Stimulated activated CD8-positive, alpha-beta memory T cell treated with anti-CD3 and anti-CD28 coated beads, Interleukin-12 subunit alpha, Interleukin-12 subunit beta, amount 100 ng/mL, for 24 hours (primary cell): ENCODE data around the gene RASAL2.
"Not testable (repeated sequence)": the region's sequence is repeated elsewhere in the genome, so short reads cannot be mapped to it uniquely, and the experiment has no call there.

Source experiments
- DNase-seq: peaks from one replicate; pipeline ENCODE4 v3.0.0-alpha.2; 2020; ENCODE audit errors: extremely low read depth

The RASAL2 gene

DNA sequence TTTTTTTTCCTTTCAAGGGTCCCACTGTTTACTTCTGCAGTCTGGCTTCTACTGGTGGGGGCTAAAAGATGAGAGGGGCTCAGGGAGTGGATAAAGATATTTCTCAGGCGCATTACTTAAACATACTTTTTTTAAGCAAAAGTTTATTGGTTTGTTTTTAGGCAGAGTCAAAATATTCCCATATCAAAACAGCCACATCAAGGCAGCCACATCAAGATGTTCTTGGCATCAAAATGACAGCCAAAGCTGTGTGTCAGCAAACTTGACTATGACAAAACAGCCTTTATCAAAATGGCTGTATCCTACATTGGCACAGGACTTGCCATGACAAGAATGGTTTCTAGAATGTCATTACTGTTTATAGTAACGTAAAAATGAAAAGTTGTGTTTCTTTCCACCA lies 22.1 kb upstream of the RASAL2 start:
- DNase-seq = no peak

DNA sequence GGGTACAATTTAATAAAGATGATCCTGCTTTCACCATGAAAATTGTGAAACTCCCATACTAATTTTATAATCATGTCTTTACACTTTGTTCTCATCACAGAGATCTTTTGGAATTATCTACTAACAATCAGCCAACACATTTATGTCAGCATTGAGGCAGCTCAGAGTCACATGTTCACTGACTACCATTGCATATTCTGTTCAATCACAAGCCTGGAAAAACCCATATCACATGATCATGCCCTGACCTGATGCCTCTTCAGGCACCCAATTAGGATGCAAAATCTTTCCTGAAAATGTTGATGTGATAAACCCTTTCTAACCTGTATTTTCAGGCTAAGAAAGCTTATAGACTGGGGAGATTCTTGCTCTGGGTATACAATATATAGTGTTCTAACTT lies 21.6 kb upstream of the RASAL2 start:
- DNase-seq = no peak

DNA sequence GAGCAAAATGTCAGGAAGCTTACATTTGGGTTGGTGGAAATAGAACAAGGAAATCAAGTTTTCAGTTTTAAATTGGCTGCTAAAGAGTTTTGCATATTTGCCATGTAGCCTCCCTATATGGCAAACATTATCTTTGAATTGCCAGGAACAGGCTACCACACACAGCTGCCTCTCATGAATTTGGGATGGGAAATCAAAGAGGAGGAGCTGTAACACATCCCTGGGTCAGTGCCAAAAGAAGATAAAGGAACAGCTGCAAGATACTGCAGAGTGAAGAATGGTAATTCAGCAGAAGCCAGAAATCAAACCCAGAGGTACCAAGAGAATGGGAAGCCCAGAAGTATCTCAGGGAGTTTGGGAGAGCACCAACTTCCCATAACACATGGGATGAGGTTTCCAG lies 18.6 kb upstream of the RASAL2 start:
- no peak for DNase-seq

DNA sequence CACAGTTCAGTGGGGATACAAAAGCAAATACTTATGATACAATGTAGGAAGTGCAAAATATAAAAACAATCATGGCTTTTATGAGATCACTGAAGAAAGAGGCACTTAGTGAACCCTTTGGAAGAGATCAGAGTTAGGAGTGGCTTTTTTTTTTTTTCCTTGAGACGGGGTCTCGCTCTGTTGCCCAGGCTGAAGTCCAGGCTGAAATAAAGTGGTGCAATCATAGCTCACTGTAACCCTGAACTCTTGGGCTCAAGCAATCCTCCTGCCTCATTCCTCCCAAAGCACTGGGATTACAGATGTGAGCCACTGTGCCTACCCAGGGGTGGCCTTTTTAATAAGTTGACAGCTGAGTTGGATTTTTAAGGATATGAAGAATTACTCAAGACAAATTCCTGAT lies 17.3 kb upstream of the RASAL2 start:
- no peak for DNase-seq

DNA sequence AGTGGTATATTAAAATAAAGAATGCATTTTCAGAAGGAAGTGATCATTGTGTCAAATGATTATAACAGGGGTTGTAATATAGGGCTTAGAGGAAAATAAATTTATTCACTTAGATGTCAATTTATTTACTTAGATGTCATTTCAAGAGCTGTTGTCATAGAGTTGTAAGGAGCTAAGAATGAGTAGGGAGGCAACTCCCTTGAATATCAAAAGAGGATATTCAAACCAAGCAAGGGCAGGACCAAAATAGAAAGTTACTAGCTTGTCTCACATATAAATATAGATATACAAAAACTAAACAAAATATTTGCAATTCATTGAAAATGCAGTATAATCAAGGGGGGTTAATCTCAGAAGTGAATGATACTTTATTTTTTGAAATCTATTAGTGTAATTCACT lies 16.0 kb upstream of the RASAL2 start:
- DNase-seq = no peak

DNA sequence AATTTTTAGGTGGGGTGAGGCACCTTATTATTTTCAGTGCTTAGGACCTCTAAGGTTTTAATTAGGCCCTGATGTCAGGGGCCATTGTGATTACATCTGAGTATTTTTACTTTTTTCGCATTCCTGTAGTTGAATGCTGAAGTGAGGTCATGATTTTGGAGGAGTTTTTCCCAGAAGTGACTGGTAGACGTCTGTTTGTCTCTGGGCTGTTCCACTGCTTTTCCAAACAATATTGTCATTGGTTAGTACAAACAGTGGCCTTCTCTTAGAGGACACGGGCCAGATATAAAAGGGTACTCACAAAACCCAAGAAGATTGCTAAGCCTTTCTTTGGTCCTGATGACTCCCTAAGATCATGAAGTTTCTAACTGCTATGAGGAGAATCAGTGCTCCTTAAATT lies 7.6 kb upstream of the RASAL2 start:
- DNase-seq = no peak

DNA sequence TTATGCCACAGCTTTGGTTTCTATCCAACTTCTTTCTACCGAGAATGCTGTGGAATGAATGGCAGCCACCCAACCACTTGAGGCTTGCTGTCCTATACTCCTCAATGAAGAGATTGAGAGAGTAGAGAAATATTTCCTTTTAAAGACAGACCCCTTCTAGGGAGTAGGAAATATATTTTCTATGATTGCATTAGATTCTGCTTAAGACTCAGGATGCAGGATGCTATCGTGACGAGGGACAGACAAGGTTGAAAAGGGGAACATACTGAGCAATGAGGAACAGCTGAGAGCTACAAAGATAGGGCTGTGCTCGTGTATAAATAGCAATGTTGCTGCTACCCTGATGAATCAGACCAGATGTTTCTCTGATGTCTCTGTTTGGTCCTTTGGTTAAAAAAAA lies 7.1 kb upstream of the RASAL2 start:
- no peak for DNase-seq

DNA sequence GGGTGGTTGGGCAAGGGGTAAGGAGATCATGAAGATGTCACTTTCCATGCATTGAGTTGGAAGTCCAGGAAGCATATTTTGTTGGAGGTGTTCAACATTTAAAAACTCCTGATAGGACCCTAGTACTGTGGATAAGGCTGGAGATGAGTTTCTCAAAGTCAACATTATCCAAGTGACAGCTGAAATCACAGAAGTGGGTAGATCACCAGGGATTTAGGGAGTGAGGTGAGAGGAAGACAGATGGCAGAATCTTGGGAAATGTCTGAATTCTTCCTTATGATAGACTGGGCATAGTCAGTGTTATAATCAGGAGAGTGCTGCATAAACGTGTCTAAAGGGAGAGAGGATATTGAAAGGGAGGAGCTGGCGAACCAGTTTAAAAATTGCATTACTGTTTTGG lies 5.3 kb upstream of the RASAL2 start:
- no peak for DNase-seq

DNA sequence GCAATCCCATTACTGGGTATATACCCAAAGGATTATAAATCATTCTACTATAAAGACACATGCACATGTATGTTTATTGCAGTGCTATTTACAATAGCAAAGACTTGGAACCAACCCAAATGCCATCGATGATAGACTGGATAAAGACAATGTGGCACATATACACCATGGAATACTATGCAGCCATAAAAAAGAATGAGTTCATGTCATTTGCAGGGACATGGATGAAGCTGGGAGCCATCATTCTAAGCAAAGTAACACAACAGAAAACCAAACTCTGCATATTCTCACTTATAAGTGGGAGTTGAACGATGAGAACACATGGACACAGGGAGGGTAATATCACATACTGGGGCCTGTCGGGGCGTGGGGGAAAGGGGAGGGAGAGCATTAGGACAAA lies 2.5 kb upstream of the RASAL2 start:
- DNase-seq = not testable (repeated sequence)

DNA sequence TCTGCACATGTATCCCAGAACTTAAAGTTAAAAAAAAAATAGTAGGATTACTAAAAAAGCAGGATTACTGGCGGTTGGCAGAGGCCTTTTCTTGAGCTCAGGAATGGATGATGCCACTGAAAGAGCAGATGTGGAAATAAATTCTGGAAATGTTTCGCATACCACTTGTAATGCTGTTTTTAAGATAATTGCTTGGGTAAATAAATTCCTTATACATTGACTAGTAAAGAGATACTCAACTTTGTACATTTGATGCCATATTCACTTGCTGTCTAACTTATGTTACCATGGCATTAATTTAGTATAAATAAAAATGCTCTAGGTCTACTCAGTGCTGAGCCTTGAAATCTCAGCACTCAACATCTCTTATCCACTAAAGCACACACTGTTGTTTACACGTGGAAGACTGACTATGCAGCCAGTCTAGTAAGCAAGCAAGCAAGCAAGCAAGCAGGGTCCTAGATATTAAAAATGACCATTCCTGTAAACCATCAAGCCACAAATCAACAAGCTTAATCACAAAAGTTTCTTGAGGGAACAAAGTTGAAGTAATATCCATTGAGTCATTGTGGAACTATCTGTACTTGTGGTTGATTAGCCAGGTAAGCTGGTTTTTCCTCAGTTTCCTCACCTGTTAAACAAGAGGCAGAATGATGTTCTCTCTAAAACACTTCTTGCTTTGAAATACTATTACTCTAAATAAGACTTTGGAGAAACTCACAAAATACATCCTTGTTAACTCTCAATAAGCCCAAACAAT lies 1.7 kb upstream of the RASAL2 start:
- DNase-seq = no peak

DNA sequence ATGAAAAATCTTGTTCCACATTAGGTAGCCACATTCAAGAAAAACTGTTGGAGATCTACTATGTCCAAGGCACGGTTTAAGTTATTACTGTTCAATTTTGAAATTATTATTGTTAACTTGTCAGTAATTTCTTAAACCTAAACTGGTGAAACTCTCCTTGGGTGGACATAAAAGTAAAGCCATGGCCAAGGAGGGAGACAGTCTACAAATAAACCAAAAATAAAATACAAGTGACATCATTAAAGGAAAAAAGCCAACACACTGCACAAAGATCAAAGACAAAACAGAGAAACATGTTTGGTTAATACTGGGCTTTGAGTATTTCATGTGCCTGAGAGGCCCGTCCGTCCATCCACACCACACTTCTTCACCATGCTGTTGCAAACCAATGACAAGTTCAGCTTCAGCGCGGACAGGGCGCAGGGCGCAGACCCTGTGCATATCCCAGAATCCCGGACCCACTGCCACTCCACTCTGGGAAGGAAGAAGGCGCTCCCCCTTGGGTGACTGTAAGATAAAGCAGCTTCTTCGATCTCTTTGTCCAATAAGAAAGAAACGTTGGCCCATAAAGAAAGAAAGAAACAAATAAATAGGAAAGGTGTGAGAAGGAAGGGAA lies 918 bp upstream of the RASAL2 start:
- no peak for DNase-seq

DNA sequence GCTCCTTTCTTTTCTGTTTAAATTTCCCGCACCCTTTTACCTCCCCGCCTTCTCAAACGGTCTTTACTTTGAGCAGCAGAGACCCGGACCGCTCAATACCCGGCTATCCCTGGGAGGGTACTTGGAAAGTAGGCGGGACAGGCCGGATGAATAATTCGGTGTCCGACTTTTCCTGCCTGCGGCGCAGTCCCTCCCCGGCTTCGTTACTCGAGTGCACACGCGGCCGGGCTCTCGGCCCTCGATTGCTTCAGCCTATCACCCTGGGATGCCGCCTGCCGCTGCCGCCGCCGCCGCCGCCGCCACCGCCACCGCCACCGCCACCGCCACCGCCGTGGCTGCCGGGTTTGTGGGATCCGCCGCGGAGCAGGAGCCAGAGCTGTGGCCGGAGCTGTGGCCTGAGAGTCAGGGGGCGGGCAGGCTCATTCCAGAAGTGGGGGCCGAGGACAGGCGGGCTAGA lies 382 bp upstream of the RASAL2 start:
- DNase-seq = peak; percentile 5

DNA sequence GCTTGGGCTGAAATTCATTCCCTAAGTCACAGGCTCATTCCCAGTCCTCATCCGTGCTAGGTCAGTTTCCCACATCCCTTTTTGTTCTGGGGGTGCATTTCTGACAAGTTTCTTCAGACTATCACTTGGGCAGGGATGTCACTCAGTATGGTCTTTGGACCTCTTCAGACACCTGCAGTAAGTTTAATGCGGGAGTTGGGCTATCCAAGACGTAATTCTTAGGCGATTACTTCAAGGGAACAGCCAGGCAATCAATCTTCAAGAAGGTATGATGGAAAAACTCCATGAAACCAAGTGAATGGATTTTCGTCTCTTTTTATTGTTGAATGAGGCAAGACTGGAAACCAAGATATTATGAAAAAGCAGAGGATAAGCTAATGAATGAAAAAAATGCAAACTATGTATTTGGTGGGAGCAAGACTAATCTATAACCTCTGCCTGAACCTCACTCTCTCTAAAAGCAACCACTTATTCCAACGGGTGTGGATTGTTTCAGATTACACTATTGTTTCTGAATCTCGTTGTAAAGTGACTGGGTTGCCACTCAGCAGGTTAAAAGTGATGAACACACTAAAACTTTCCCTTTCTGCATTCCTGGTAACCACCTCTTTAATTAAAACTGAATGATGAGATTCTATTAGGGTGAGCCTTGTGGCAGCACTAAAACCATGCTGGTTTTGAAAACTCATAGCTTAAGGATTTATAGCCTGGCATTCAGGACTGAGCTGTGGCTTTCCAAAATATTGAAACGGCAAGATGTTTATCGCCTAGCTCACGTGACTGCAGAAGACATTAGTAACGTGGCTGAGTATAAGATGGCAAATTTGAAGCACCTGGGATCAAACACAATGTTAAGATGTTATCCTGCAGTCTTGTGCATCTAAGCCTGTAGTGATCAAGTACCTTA lies 1.1 kb downstream of the RASAL2 start:
- no peak for DNase-seq

DNA sequence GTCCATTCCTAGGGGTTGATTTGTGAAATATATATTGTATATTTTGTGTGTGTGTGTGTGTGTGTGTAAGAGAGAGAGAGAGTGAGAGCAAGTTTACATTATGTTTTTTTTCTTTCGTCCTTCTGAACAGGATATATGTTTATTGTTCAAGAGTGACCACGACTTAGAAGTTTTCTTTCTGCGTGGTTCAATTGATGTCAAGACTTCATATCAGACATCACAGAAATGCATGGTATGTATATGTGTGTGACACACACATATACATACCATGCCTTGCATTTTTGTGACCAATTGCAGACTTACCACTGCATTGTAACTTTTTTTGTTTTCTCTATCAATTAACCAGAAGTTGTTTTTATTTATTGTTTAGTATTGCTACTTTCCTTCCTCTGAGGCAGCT lies 2.5 kb downstream of the RASAL2 start:
- DNase-seq = no peak

DNA sequence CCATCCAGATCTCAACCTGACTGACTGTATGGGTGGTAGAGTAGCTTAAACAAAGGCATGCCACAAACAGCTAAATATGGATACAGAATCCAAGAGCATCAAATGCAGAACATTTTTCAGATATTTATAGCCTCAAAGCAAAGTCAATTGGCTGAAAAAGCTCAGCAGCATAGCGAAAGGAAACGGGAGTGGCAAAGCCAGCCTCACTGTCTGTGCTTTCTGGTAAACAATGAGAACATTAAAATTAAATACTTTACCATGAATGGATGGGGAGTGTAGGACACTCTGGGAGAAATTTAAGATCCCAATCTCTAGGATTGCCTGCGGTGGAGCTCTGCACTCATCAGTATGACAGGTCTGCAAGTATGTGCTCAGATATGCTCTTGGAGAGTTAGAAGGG lies 4.4 kb downstream of the RASAL2 start:
- DNase-seq = no peak

DNA sequence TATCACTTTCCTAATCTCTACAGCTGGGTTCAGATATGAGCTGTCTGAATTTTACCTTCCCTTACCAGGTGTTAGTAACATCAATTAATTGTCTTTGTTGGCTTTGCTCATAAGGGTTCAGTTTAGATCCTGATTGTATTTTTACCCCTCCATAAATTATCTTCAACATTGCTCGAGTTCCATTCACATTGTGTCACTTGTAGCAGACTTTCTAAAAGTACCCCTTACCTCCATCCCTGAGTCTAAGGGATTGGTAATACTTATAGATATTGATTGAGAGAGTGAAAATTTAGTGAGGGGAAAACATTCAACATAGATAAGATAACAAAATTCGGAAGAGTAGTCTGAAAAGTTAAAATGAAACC lies 7.3 kb downstream of the RASAL2 start:
- no peak for DNase-seq

DNA sequence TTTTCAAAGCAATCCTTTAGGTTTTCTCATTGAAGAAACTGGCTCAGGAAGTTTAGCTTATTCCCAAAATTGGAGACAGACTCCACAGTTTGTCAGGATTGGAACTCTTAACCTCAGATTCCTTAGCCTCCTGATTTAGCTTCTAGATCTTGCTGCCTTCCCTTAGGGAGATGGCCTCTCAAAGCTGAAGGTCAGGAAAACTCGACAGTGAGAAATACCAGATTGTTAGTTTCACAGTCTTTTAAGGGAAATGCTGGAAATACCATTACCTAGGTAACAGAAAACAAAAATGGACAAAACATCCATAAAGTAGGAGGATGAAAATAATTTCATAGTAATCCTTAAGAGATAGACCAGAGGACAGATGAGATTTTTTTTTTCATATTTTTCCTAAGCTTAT lies 7.8 kb downstream of the RASAL2 start:
- DNase-seq = no peak

DNA sequence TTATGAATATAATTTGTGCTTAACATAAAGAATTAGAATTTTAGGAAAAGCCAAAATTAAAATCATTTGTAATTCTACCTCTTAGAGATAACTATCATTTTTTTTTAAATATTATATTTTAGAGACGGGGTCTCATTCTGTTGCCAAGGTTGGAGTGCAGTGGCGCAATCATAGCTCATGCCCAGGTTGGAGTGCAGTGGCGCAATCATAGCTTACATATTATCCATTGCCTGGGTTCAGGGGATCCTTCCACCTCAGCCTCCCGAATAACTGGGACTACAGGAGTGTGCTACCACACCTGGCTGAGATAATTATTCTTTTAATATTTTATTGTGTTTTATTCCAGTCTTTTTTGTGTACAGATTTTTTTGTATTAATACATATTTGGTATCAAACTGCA lies 8.3 kb downstream of the RASAL2 start:
- DNase-seq = no peak

DNA sequence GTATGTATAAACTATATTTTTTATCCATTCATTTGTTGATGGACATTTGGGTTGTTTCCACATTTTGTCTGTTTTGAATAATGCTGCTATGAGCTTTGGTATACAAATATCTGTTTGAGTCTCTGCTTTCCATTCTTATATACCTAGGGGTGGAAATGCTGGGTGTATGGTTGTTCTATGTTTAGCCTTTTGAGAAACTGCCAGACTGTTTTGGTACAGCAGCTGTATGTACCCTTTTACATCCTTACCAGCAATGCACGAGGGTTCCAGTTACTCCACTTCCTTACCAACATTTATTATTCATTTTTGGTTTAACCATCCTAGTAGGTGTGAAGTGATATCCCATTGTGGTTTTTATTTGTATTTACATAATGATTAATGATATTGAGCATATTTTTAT lies 13.9 kb downstream of the RASAL2 start:
- DNase-seq = no peak

DNA sequence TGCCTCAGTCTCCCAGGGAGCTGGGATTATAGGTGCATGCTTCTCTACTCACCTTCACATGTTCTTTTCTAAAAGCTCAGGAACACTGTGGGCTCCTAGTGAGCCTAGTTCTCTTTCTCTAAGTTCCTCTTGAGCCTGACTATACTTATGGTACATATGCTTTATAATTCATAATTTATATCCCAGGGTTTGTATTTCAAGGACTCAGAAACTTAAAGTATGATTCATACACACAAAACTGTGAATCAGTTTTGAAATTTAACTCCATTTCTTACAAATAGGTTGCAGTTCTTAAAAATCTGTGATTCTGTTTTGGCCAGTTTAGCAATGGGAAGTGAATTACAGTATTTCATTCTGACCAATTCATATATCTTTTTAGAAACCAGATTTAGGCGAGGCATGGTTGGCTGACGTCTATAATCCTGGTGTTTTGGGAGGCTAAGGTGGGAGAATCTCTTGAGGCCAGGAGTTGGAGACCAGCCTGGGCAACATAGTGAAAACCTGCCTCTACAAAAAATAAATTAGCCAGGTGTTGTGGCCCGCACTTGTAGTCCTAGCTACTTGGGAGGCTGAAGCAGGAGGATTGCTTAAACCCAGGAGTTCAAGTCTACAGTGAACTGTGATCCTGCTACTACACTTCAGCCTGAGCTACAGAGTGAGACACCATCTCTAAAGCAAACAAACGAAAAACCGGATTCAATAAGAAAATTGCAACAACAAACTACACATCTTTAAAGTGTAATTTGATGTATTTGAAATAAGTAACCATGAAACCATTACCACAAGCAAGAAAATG lies 15.6 kb downstream of the RASAL2 start:
- DNase-seq = no peak

DNA sequence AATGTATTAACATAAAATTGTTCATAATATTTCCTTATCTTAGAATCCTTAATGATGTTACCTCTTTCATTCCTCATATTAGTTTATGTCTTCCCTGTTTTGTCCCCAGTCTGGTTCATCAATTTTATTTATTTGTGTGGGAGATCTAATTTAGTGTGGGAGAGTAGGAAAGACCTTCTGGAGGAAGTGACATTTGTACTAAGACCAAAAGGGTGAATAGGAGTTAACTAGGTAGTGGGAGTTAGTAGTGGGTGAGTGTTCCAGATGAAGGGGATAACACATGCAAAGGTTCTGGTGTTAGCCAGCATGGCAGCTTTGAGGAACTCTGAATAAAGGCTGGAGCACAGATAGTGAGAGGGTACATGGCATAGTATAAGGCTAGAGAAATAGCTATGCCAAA lies 21.4 kb downstream of the RASAL2 start:
- no peak for DNase-seq

DNA sequence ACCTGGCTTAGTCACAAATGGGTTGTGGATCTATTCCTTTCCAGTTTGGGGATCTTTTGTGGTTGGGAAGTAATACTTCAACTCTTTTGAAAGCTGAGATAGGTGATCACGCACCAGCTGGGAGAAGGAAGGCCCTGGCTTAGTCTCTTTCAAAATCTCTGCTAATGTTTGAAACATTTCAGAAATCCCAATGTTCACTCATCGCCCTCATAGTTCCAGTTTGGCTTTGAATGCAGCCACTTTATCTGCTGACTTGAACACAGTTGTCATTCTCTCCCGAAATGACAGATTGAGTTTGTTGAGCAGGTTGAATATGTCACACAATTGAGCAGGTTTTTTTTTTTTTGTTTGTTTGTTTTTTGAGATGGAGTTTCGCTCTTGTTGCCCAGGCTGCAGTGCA lies 24.6 kb downstream of the RASAL2 start:
- no peak for DNase-seq
